WTC11 (cell line): ENCODE results near the gene L1CAM. TPM values are rescaled to one million over a fixed set of nuclear protein-coding genes. Genes with fewer than 3 reads are reported as not detected.

ENCODE experiments used
- ATAC-seq: fragments of 200-7000 bp; cut with Tn5 transposase; 2 replicates; pipeline ENCODE4 v1.10.0; 2021; ENCODE audit warnings: mild to moderate bottlenecking, moderate library complexity
- CTCF ChIA-PET: fragments of 300-600 bp; sonication (Branson Sonifier 250); formaldehyde crosslinking; loops from one replicate; lab custom pipeline; 2021; ENCODE audit warnings: antibody characterized with exemption; lab: Charles Lee
- POLR2A ChIA-PET: fragments of 350-600 bp; sonication (Branson Sonifier 250); formaldehyde crosslinking; loops from one replicate; lab custom pipeline; 2021; ENCODE audit warnings: antibody characterized with exemption; lab: Charles Lee
- DNase-seq: peaks from one replicate; pipeline ENCODE4 v3.0.0; 2021; ENCODE audit warnings: low spot score
- H3K27ac Mint-ChIP-seq: 2 replicates; pipeline ENCODE4 v1.8.0; 2021; ENCODE audit warnings: mixed read lengths
- H3K27me3 Mint-ChIP-seq: 2 replicates; pipeline ENCODE4 v1.8.0; 2021; ENCODE audit warnings: low read depth, mild to moderate bottlenecking, moderate library complexity, mixed read lengths
- H3K36me3 Mint-ChIP-seq: 2 replicates; pipeline ENCODE4 v1.8.0; 2021; ENCODE audit warnings: mixed read lengths
- H3K4me1 Mint-ChIP-seq: 2 replicates; pipeline ENCODE4 v1.8.0; 2022; ENCODE audit warnings: mixed read lengths
- H3K4me3 Mint-ChIP-seq: 2 replicates; pipeline ENCODE4 v1.8.0; 2021; ENCODE audit warnings: mild to moderate bottlenecking, moderate library complexity, mixed read lengths
- H3K9me3 Mint-ChIP-seq: 2 replicates; pipeline ENCODE4 v1.8.0; 2021; ENCODE audit warnings: mixed read lengths
- ATF1 ChIP-seq: sonication (generic); formaldehyde crosslinking; IDR thresholded peaks from 2 replicates; pipeline ENCODE4 v1.8.1; 2023; ENCODE audit warnings: mild to moderate bottlenecking, moderate library complexity, missing genetic modification reagents
- CBFB ChIP-seq: sonication (generic); formaldehyde crosslinking; IDR thresholded peaks from 2 replicates; pipeline ENCODE4 v1.8.1; 2022; ENCODE audit warnings: mild to moderate bottlenecking, low read depth, missing genetic modification reagents
- CREM ChIP-seq: sonication (generic); formaldehyde crosslinking; IDR thresholded peaks from 2 replicates; pipeline ENCODE4 v1.8.1; 2022; ENCODE audit warnings: mild to moderate bottlenecking, missing genetic modification reagents, moderate library complexity
- RORB ChIP-seq: fragments of 250-450 bp; sonication (Bioruptor Pico); IDR thresholded peaks from 2 replicates; pipeline ENCODE4 v1.9.0; 2021; ENCODE audit warnings: mild to moderate bottlenecking
- SOX15 ChIP-seq: fragments of 250-450 bp; sonication (Bioruptor Pico); IDR thresholded peaks from 2 replicates; pipeline ENCODE4 v1.9.0; 2021; ENCODE audit warnings: mild to moderate bottlenecking
- ZNF121 ChIP-seq: sonication (generic); formaldehyde crosslinking; IDR thresholded peaks from 2 replicates; pipeline ENCODE4 v1.8.0; 2023; ENCODE audit warnings: missing genetic modification reagents
- ZNF263 ChIP-seq: sonication (generic); formaldehyde crosslinking; IDR thresholded peaks from 2 replicates; pipeline ENCODE4 v1.8.1; 2022; ENCODE audit warnings: low read depth, mild to moderate bottlenecking, moderate library complexity, missing genetic modification reagents
- ZNF671 ChIP-seq: fragments of 250-450 bp; sonication (Bioruptor Pico); IDR thresholded peaks from 2 replicates; pipeline ENCODE4 v1.8.0; 2021; ENCODE audit warnings: mild to moderate bottlenecking
- total RNA-seq: library from RNA; stranded (reverse); gene quantifications from 3 replicates; pipeline ENCODE4 v1.2.3, GENCODE V29; 2021
- TF ChIP-seq, protein P1 (sequence below): sonication (generic); formaldehyde crosslinking; IDR thresholded peaks from 2 replicates; pipeline ENCODE4 v1.8.1; 2023; ENCODE audit warnings: mild to moderate bottlenecking, missing genetic modification reagents, borderline replicate concordance
- TF ChIP-seq, protein P2 (sequence below): sonication (generic); formaldehyde crosslinking; IDR thresholded peaks from 2 replicates; pipeline ENCODE4 v1.8.0; 2023; ENCODE audit warnings: missing genetic modification reagents, mild to moderate bottlenecking, borderline replicate concordance
- TF ChIP-seq, protein P3 (sequence below): sonication (generic); formaldehyde crosslinking; IDR thresholded peaks from 2 replicates; pipeline ENCODE4 v1.8.0; 2023; ENCODE audit warnings: missing genetic modification reagents
- TF ChIP-seq, protein P4 (sequence below): sonication (generic); formaldehyde crosslinking; IDR thresholded peaks from 2 replicates; pipeline ENCODE4 v1.8.1; 2022; ENCODE audit warnings: missing genetic modification reagents, borderline replicate concordance
- TF ChIP-seq, protein P5 (sequence below): fragments of 250-450 bp; sonication (Bioruptor Pico); IDR thresholded peaks from 2 replicates; pipeline ENCODE4 v1.9.0; 2021; ENCODE audit warnings: moderate library complexity, mild to moderate bottlenecking, inconsistent platforms, borderline replicate concordance
- TF ChIP-seq, protein P6 (sequence below): sonication (generic); formaldehyde crosslinking; conservative IDR thresholded peaks from 2 replicates; pipeline ENCODE4 v1.8.1; 2022; ENCODE audit warnings: mild to moderate bottlenecking, missing genetic modification reagents
- TF ChIP-seq, protein P7 (sequence below): sonication (generic); formaldehyde crosslinking; IDR thresholded peaks from 2 replicates; pipeline ENCODE4 v1.8.1; 2023; ENCODE audit warnings: mild to moderate bottlenecking, missing genetic modification reagents, moderate library complexity
- TF ChIP-seq, protein P8 (sequence below): sonication (generic); formaldehyde crosslinking; IDR thresholded peaks from 2 replicates; pipeline ENCODE4 v1.8.0; 2022; ENCODE audit warnings: mild to moderate bottlenecking, missing genetic modification reagents
- TF ChIP-seq, protein P9 (sequence below): fragments of 200-600 bp; IDR thresholded peaks from 2 replicates; pipeline ENCODE4 v1.8.0; 2022; ENCODE audit warnings: antibody characterized with exemption

Gene L1CAM
- total RNA-seq, 1 experiment from 2014 or later = 40.2 TPM

DNA sequence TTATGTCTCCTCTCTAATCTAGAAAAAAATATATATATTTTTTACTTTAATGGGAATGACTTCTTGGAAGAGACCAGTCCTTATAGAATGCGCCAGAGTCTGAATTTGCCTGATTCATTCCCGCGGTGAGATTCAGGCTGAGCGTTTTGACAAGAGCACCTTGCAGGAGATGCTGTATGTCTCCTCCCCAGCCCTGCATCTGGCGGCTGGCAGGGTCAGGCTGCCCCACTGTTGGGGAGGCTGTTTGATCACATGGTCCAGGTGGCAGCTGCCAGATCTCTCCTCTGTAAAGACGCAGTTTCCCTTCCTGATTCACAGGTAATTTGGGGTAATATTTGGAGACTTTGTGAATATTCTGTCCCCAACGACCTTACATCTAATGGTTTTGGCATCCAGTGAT, 65.4 kb downstream of the L1CAM start (continued):
- TF ChIP-seq, protein P1, sequence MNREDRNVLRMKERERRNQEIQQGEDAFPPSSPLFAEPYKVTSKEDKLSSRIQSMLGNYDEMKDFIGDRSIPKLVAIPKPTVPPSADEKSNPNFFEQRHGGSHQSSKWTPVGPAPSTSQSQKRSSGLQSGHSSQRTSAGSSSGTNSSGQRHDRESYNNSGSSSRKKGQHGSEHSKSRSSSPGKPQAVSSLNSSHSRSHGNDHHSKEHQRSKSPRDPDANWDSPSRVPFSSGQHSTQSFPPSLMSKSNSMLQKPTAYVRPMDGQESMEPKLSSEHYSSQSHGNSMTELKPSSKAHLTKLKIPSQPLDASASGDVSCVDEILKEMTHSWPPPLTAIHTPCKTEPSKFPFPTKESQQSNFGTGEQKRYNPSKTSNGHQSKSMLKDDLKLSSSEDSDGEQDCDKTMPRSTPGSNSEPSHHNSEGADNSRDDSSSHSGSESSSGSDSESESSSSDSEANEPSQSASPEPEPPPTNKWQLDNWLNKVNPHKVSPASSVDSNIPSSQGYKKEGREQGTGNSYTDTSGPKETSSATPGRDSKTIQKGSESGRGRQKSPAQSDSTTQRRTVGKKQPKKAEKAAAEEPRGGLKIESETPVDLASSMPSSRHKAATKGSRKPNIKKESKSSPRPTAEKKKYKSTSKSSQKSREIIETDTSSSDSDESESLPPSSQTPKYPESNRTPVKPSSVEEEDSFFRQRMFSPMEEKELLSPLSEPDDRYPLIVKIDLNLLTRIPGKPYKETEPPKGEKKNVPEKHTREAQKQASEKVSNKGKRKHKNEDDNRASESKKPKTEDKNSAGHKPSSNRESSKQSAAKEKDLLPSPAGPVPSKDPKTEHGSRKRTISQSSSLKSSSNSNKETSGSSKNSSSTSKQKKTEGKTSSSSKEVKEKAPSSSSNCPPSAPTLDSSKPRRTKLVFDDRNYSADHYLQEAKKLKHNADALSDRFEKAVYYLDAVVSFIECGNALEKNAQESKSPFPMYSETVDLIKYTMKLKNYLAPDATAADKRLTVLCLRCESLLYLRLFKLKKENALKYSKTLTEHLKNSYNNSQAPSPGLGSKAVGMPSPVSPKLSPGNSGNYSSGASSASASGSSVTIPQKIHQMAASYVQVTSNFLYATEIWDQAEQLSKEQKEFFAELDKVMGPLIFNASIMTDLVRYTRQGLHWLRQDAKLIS (CRISPR knock-in tag) = no peak
- TF ChIP-seq, protein P2, sequence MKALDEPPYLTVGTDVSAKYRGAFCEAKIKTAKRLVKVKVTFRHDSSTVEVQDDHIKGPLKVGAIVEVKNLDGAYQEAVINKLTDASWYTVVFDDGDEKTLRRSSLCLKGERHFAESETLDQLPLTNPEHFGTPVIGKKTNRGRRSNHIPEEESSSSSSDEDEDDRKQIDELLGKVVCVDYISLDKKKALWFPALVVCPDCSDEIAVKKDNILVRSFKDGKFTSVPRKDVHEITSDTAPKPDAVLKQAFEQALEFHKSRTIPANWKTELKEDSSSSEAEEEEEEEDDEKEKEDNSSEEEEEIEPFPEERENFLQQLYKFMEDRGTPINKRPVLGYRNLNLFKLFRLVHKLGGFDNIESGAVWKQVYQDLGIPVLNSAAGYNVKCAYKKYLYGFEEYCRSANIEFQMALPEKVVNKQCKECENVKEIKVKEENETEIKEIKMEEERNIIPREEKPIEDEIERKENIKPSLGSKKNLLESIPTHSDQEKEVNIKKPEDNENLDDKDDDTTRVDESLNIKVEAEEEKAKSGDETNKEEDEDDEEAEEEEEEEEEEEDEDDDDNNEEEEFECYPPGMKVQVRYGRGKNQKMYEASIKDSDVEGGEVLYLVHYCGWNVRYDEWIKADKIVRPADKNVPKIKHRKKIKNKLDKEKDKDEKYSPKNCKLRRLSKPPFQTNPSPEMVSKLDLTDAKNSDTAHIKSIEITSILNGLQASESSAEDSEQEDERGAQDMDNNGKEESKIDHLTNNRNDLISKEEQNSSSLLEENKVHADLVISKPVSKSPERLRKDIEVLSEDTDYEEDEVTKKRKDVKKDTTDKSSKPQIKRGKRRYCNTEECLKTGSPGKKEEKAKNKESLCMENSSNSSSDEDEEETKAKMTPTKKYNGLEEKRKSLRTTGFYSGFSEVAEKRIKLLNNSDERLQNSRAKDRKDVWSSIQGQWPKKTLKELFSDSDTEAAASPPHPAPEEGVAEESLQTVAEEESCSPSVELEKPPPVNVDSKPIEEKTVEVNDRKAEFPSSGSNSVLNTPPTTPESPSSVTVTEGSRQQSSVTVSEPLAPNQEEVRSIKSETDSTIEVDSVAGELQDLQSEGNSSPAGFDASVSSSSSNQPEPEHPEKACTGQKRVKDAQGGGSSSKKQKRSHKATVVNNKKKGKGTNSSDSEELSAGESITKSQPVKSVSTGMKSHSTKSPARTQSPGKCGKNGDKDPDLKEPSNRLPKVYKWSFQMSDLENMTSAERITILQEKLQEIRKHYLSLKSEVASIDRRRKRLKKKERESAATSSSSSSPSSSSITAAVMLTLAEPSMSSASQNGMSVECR (CRISPR knock-in tag) = no peak
- no peak for TF ChIP-seq RORB (CRISPR knock-in tag)
- TF ChIP-seq CREM (CRISPR knock-in tag) = no peak
- TF ChIP-seq, protein P3, sequence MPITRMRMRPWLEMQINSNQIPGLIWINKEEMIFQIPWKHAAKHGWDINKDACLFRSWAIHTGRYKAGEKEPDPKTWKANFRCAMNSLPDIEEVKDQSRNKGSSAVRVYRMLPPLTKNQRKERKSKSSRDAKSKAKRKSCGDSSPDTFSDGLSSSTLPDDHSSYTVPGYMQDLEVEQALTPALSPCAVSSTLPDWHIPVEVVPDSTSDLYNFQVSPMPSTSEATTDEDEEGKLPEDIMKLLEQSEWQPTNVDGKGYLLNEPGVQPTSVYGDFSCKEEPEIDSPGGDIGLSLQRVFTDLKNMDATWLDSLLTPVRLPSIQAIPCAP (CRISPR knock-in tag) = no peak
- TF ChIP-seq, protein P4, sequence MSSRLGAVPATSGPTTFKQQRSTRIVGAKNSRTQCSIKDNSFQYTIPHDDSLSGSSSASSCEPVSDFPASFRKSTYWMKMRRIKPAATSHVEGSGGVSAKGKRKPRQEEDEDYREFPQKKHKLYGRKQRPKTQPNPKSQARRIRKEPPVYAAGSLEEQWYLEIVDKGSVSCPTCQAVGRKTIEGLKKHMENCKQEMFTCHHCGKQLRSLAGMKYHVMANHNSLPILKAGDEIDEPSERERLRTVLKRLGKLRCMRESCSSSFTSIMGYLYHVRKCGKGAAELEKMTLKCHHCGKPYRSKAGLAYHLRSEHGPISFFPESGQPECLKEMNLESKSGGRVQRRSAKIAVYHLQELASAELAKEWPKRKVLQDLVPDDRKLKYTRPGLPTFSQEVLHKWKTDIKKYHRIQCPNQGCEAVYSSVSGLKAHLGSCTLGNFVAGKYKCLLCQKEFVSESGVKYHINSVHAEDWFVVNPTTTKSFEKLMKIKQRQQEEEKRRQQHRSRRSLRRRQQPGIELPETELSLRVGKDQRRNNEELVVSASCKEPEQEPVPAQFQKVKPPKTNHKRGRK (CRISPR knock-in tag) = no peak
- TF ChIP-seq, protein P5, sequence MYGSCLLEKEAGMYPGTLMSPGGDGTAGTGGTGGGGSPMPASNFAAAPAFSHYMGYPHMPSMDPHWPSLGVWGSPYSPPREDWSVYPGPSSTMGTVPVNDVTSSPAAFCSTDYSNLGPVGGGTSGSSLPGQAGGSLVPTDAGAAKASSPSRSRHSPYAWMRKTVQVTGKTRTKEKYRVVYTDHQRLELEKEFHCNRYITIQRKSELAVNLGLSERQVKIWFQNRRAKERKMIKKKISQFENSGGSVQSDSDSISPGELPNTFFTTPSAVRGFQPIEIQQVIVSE (CRISPR knock-in tag) = no peak
- no peak for TF ChIP-seq SOX15 (CRISPR knock-in tag)
- no peak for TF ChIP-seq ZNF121 (CRISPR knock-in tag)
- no peak for TF ChIP-seq ATF1 (CRISPR knock-in tag)
- TF ChIP-seq, protein P6, sequence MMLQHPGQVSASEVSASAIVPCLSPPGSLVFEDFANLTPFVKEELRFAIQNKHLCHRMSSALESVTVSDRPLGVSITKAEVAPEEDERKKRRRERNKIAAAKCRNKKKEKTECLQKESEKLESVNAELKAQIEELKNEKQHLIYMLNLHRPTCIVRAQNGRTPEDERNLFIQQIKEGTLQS = no peak
- TF ChIP-seq, all 79 proteins: peak for 0

DNA sequence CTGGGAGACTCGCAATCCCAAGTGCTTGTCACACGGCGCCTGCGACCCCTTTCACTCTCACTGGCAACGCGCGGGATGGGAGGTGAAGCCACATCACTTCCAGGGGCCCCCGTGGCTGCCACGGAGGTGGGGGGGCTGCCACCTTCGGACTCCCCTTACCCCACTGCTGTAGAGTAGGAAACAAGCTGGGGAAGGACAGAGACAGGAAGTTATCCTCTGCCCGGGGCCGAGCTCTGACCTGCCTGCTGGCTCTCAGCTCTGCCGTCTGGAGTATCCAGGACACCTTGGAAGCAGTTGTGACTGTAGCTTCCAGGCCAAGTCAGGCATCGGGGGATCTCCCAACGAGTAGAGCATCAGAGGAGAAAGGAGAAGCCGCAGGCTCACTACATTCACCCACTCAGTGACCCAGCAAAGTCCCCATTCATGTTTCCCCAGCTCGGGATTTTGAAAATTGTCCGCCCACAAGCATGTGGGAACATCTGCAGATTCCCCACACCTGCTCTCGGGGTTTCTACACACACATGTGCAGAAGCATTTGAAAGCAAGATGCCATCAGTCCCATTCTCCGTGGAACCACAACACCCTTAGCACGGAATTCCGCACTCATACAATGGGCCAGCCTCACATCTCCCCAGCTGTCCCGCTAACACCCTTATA, 66.5 kb downstream of the L1CAM start:
- peak overlapping the region; percentile 60 for H3K4me3 Mint-ChIP-seq
- ChIA-PET CTCF (interaction anchor here (0.6 to 1.9 kb wide), 7 partner anchors 10 to 280 kb away, joined by 3 to 5 read pairs (median 3); no protein-coding TSS in a partner anchor), POLR2A (interaction anchor here (0.5 to 1.8 kb wide), 3 partner anchors 25 to 121 kb away, joined by 3 to 8 read pairs (median 6); partner anchors contain the start of genes IDH3G and SSR4)
- ATAC-seq = peak; percentile 25
- H3K36me3 Mint-ChIP-seq = 0 out of 2 replicates have a peak, but pooled peaks cover 2% of the 10 kb centered on the region
- TF ChIP-seq ZNF671 (CRISPR knock-in tag) (no peak), ZNF263 (no peak), CBFB (no peak)
- TF ChIP-seq, protein P7, sequence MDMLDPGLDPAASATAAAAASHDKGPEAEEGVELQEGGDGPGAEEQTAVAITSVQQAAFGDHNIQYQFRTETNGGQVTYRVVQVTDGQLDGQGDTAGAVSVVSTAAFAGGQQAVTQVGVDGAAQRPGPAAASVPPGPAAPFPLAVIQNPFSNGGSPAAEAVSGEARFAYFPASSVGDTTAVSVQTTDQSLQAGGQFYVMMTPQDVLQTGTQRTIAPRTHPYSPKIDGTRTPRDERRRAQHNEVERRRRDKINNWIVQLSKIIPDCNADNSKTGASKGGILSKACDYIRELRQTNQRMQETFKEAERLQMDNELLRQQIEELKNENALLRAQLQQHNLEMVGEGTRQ (CRISPR knock-in tag) = no peak
- TF ChIP-seq, protein P8, sequence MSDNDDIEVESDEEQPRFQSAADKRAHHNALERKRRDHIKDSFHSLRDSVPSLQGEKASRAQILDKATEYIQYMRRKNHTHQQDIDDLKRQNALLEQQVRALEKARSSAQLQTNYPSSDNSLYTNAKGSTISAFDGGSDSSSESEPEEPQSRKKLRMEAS = no peak
- TF ChIP-seq, protein P9, sequence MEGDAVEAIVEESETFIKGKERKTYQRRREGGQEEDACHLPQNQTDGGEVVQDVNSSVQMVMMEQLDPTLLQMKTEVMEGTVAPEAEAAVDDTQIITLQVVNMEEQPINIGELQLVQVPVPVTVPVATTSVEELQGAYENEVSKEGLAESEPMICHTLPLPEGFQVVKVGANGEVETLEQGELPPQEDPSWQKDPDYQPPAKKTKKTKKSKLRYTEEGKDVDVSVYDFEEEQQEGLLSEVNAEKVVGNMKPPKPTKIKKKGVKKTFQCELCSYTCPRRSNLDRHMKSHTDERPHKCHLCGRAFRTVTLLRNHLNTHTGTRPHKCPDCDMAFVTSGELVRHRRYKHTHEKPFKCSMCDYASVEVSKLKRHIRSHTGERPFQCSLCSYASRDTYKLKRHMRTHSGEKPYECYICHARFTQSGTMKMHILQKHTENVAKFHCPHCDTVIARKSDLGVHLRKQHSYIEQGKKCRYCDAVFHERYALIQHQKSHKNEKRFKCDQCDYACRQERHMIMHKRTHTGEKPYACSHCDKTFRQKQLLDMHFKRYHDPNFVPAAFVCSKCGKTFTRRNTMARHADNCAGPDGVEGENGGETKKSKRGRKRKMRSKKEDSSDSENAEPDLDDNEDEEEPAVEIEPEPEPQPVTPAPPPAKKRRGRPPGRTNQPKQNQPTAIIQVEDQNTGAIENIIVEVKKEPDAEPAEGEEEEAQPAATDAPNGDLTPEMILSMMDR = no peak
- no peaks in the 10 kb centered on the region for H3K9me3 Mint-ChIP-seq
- H3K27ac Mint-ChIP-seq = peak overlapping the region; percentile 98
- DNase-seq = no peak
- peaks cover 58% of the 10 kb centered on the region for H3K4me1 Mint-ChIP-seq
- no peaks in the 10 kb centered on the region for H3K27me3 Mint-ChIP-seq
